ENCODE data around the gene SCFD2. TPM values are rescaled to one million over a fixed set of nuclear protein-coding genes. Genes with fewer than 3 reads are reported as not detected.

The SCFD2 gene
- total RNA-seq, 1 experiment from 2014 or later = 36.6 TPM

DNA sequence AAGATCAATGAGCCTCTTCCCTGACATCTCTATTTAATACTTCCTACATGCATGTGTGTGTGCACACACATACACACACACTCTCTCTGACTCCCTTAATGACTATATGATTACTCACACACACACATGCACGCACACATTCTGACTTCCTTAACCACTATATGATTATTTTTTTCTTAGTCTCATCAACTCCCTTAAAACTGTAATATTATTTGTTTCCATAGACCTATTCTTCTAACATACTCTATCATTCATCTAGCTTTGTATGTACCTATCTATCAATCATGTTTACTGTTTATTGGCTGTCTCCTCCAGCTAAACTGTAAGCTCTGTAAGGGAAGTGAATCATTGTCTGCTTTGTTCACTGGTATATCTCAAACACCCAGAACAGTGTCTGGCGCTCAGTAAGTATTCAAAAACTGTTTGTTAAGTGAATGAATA, 267.2 kb downstream of the SCFD2 start:
- CTCF ChIA-PET = interaction anchor here (0.6 kb wide), 1 partner anchor 722 kb away, joined by 6 read pairs; no protein-coding TSS in a partner anchor
- no peak overlapping the region for H3K4me2 ChIP-seq (ENCODE audit: low read length)
- BruUV-seq (replicated peaks) = no TSS peak

DNA sequence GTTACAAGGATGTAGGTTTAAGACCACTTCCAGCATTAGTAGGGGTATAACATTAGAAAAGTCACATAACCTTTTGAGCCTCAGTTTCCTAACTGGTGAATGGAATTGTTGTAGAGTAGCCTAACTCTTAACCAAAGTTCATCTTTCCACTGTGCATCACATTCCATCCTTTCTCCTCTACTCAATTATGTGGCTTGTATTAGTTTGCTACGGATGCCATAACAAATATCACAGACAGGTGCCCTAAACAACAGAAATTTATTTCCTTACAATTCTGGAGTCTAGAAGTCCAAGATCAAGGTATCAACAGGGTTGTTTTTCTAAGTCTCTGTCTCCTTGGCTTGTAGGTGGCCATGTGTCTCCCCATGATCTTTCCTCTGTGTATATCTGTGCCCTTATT, 271.8 kb downstream of the SCFD2 start:
- Histone ChIP-seq H3K4me3 (ENCODE audit: low read length) (no peak overlapping the region), H3K27me3 (ENCODE audit: low read length) (no peaks in the 10 kb centered on the region), H3K9ac (ENCODE audit: low read length) (no peak overlapping the region), H3K9me2 (replicated peaks; ENCODE audit: low read length) (0 out of 2 replicates have a peak, but pooled peaks cover 2% of the 10 kb centered on the region), H3K27ac (ENCODE audit: low read length) (no peak overlapping the region), H3K4me2 (ENCODE audit: low read length) (no peak overlapping the region), H3F3A (ENCODE audit: low read length, unreplicated experiment) (no peaks in the 10 kb centered on the region), H2AFZ (ENCODE audit: low read length) (no peak overlapping the region), H3K9me3 (ENCODE audit: low read length) (no peaks in the 10 kb centered on the region), H3K4me1 (ENCODE audit: insufficient read depth, low read length) (peaks cover 7% of the 10 kb centered on the region; the same call in 1 of the 2 replicates), H3K36me3 (ENCODE audit: low read depth, low read length) (no peaks in the 10 kb centered on the region), H3K79me2 (ENCODE audit: low read length) (no peaks in the 10 kb centered on the region), H4K20me1 (ENCODE audit: low read length) (no peaks in the 10 kb centered on the region)
- DNase-seq = no peak
- intact Hi-C loops (cut with micrococcal nuclease) = no loop called here
- no peak for TF ChIP-seq EZH2phosphoT487 (IDR thresholded peaks at IDR 0.05; ENCODE audit: borderline replicate concordance, low read length)
- TF ChIP-seq, protein P1, sequence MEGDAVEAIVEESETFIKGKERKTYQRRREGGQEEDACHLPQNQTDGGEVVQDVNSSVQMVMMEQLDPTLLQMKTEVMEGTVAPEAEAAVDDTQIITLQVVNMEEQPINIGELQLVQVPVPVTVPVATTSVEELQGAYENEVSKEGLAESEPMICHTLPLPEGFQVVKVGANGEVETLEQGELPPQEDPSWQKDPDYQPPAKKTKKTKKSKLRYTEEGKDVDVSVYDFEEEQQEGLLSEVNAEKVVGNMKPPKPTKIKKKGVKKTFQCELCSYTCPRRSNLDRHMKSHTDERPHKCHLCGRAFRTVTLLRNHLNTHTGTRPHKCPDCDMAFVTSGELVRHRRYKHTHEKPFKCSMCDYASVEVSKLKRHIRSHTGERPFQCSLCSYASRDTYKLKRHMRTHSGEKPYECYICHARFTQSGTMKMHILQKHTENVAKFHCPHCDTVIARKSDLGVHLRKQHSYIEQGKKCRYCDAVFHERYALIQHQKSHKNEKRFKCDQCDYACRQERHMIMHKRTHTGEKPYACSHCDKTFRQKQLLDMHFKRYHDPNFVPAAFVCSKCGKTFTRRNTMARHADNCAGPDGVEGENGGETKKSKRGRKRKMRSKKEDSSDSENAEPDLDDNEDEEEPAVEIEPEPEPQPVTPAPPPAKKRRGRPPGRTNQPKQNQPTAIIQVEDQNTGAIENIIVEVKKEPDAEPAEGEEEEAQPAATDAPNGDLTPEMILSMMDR (conservative IDR thresholded peaks at IDR 0.05; ENCODE audit: low read depth, low read length) = no peak
- no peak for ATAC-seq
- POLR2A ChIA-PET (ENCODE audit: unreplicated experiment) = no interaction called here
- BruUV-seq (replicated peaks) = no TSS peak
- CTCF ChIA-PET = no interaction called here

More for the DNA sequence above, 267.2 kb downstream of the SCFD2 start:
- DNase-seq (peak; percentile 58), ATAC-seq (peak; percentile 83)
- no peaks in the 10 kb centered on the region for H3K27me3 ChIP-seq (ENCODE audit: low read length)
- TF ChIP-seq EZH2phosphoT487 (IDR thresholded peaks at IDR 0.05; ENCODE audit: borderline replicate concordance, low read length) = no peak
- no peak for TF ChIP-seq EZH2 (IDR thresholded peaks at IDR 0.05; ENCODE audit: low read length, unreplicated experiment)
- TF ChIP-seq, protein P1 (conservative IDR thresholded peaks at IDR 0.05; ENCODE audit: low read depth, low read length) = no peak
- no peaks in the 10 kb centered on the region for H3K79me2 ChIP-seq (ENCODE audit: low read length)
- no peak overlapping the region for H3K4me3 ChIP-seq (ENCODE audit: low read length)
- no peak overlapping the region for H3K9ac ChIP-seq (ENCODE audit: low read length)
- H3K27ac ChIP-seq (ENCODE audit: low read length) = peak overlapping the region; percentile 0; the same call in 1 of the 2 replicates
- H4K20me1 ChIP-seq (ENCODE audit: low read length) = no peaks in the 10 kb centered on the region
- intact Hi-C loops (cut with micrococcal nuclease) = no loop called here
- no peaks in the 10 kb centered on the region for H3K9me2 ChIP-seq (replicated peaks; ENCODE audit: low read length)
- H2AFZ ChIP-seq (ENCODE audit: low read length) = no peak overlapping the region
- H3K9me3 ChIP-seq (ENCODE audit: low read length) = no peaks in the 10 kb centered on the region
- POLR2A ChIA-PET (ENCODE audit: unreplicated experiment) = no interaction called here
- no peaks in the 10 kb centered on the region for H3F3A ChIP-seq (ENCODE audit: low read length, unreplicated experiment)
- H3K4me1 ChIP-seq (ENCODE audit: insufficient read depth, low read length) = peaks cover 24% of the 10 kb centered on the region
- H3K36me3 ChIP-seq (ENCODE audit: low read depth, low read length) = no peaks in the 10 kb centered on the region

DNA sequence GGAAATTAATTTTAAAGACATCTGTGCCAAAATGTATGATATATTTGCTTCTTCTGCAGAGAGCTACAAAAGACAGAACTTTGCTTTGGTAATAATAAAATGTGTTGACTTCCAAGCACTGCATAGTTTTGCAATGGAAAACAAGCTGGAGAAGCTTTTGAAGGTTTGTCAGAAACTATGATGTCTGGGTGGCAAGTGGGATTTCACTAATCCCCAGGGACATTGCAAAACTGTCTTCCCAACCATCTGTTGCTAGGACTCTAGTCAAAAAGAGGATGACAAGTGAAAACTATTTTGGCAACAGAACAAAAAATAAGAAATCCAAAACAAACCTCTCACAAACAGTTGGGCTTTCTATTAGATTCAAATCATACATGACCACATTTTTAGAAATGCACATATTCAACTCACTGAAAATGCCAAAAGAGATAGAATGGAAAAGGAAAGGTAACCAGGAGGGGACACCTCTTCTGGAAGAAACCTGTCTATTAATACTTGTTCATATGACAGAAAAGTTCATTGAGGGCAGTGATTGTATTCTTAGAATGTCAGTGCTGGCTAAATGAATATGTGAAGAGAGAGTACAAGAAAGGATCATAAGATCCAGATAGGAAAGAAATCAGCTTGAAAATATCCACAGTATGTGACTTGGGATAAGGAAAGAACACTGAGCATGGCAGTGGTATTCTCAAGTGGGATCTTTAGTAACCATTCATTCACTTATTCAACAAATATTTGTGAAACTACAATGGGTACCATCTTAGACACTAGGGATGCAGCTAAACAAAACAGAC, 275.7 kb downstream of the SCFD2 start:
- Histone ChIP-seq H3K27me3 (ENCODE audit: low read length) (no peaks in the 10 kb centered on the region), H3K4me1 (ENCODE audit: insufficient read depth, low read length) (no peaks in the 10 kb centered on the region), H3K4me2 (ENCODE audit: low read length) (no peak overlapping the region), H3K9me3 (ENCODE audit: low read length) (no peaks in the 10 kb centered on the region), H3K27ac (ENCODE audit: low read length) (no peak overlapping the region), H3K36me3 (ENCODE audit: low read depth, low read length) (no peaks in the 10 kb centered on the region), H3F3A (ENCODE audit: low read length, unreplicated experiment) (no peaks in the 10 kb centered on the region), H3K79me2 (ENCODE audit: low read length) (no peaks in the 10 kb centered on the region), H4K20me1 (ENCODE audit: low read length) (no peaks in the 10 kb centered on the region), H3K9me2 (replicated peaks; ENCODE audit: low read length) (0 out of 2 replicates have a peak, but pooled peaks cover 2% of the 10 kb centered on the region), H3K9ac (ENCODE audit: low read length) (no peak overlapping the region), H3K4me3 (ENCODE audit: low read length) (no peak overlapping the region), H2AFZ (ENCODE audit: low read length) (no peak overlapping the region)
- CTCF ChIA-PET = no interaction called here
- intact Hi-C loops (cut with micrococcal nuclease) = no loop called here
- no TSS peak for BruUV-seq (replicated peaks)
- TF ChIP-seq, protein P1 (conservative IDR thresholded peaks at IDR 0.05; ENCODE audit: low read depth, low read length) = no peak
- TF ChIP-seq EZH2 (IDR thresholded peaks at IDR 0.05; ENCODE audit: low read length, unreplicated experiment) = no peak
- no peak for TF ChIP-seq EZH2phosphoT487 (IDR thresholded peaks at IDR 0.05; ENCODE audit: borderline replicate concordance, low read length)
- POLR2A ChIA-PET (ENCODE audit: unreplicated experiment) = interaction anchor here (0.7 kb wide), 1 partner anchor 13 kb away, joined by 9 read pairs; no protein-coding TSS in a partner anchor
- ATAC-seq (no peak), DNase-seq (no peak)

Measured in PC-3 (cell line).